ENCODE measurements around the gene WRAP53. TPM values are rescaled to one million over a fixed set of nuclear protein-coding genes. Genes with fewer than 3 reads are reported as not detected.

The WRAP53 gene
- polyA plus RNA-seq, 3 donors, result 6.3 to 9.8 (median 9.1) TPM

GRCh38 chr17:7703584-7704479 is 15.6 kb downstream of the WRAP53 start:
- Mint-ChIP-seq H3K36me3 (peaks cover 40 to 46% of the 10 kb centered on the region in 2 donors), H3K4me1 (peaks cover 9% of the 10 kb centered on the region), H3K27me3 (ENCODE audit: low read depth in 3 of 3) (peaks cover 48 to 58% (median 49%) of the 10 kb centered on the region in 3 donors), H3K4me3 (peak overlapping the region in 1 of 2 donors; percentile 76), H3K9me3 (peaks cover 0 to 11% (median 6%) of the 10 kb centered on the region in 7 donors), H3K27ac (peak overlapping the region in 2 of 7 donors; percentile 2 to 73)
- Histone ChIP-seq H2AFZ (ENCODE audit: insufficient read depth, low read depth, low read length, poor library complexity, severe bottlenecking) (no peak overlapping the region), H3K9ac (ENCODE audit: insufficient read depth, low read length, poor library complexity, severe bottlenecking) (no peak overlapping the region), H3K4me1 (ENCODE audit: control insufficient read depth in 1 of 2, insufficient read depth in 2 of 2, low read length in 2 of 2) (peaks cover 0 to 9% of the 10 kb centered on the region in 2 donors), H3K79me2 (ENCODE audit: insufficient read depth, low read length) (no peaks in the 10 kb centered on the region), H3K27ac (ENCODE audit: low read depth in 1 of 2, low read length in 2 of 2) (no peak overlapping the region), H3K4me3 (replicated peaks in 1 of 3; ENCODE audit: low read depth in 2 of 3, low read length in 3 of 3) (no peak overlapping the region), H3K9me3 (replicated peaks in 1 of 2; ENCODE audit: control insufficient read depth in 1 of 2, insufficient read depth in 1 of 2, low read length in 2 of 2) (peaks cover 0 to 12% of the 10 kb centered on the region in 2 donors), H3K27me3 (ENCODE audit: control insufficient read depth in 2 of 2, insufficient read depth in 2 of 2, low read length in 2 of 2) (peaks cover 25 to 45% of the 10 kb centered on the region in 2 donors), H3K36me3 (replicated peaks in 1 of 2; ENCODE audit: control insufficient read depth in 1 of 2, insufficient read depth in 2 of 2, low read length in 2 of 2) (peaks cover 7 to 29% of the 10 kb centered on the region in 2 donors), H4K20me1 (ENCODE audit: insufficient read depth, low read length) (no peaks in the 10 kb centered on the region), H3K4me2 (replicated peaks; ENCODE audit: extremely low read depth, low read length, poor library complexity, severe bottlenecking) (no peak overlapping the region)
- 70% methylated on average over 4 of the region's 24 CpGs for WGBS (ENCODE audit: insufficient coverage)
- intact Hi-C loops (cut with micrococcal nuclease), result no loop called here
- no peak for DNase-seq
- no peak for TF ChIP-seq CTCF (IDR thresholded peaks at IDR 0.05)

- WGBS (ENCODE audit: insufficient coverage), result 4% methylated on average over 27 of the region's 45 CpGs
- Histone ChIP-seq H3K27me3 (ENCODE audit: control insufficient read depth in 2 of 2, insufficient read depth in 2 of 2, low read length in 2 of 2) (peaks cover 25 to 45% of the 10 kb centered on the region in 2 donors), H3K4me1 (ENCODE audit: control insufficient read depth in 1 of 2, insufficient read depth in 2 of 2, low read length in 2 of 2) (peaks cover 0 to 9% of the 10 kb centered on the region in 2 donors), H2AFZ (ENCODE audit: insufficient read depth, low read depth, low read length, poor library complexity, severe bottlenecking) (no peak within 1 kb of the TSS), H3K9ac (ENCODE audit: insufficient read depth, low read length, poor library complexity, severe bottlenecking) (no peak within 1 kb of the TSS), H3K4me2 (replicated peaks; ENCODE audit: extremely low read depth, low read length, poor library complexity, severe bottlenecking) (peak within 1 kb of the TSS; percentile 34), H4K20me1 (ENCODE audit: insufficient read depth, low read length) (no peaks in the 10 kb centered on the region), H3K79me2 (ENCODE audit: insufficient read depth, low read length) (no peaks in the 10 kb centered on the region), H3K9me3 (replicated peaks in 1 of 2; ENCODE audit: control insufficient read depth in 1 of 2, insufficient read depth in 1 of 2, low read length in 2 of 2) (peaks cover 0 to 12% of the 10 kb centered on the region in 2 donors), H3K4me3 (replicated peaks in 1 of 3; ENCODE audit: low read depth in 2 of 3, low read length in 3 of 3) (no peak within 1 kb of the TSS), H3K27ac (ENCODE audit: low read depth in 1 of 2, low read length in 2 of 2) (no peak within 1 kb of the TSS), H3K36me3 (replicated peaks in 1 of 2; ENCODE audit: control insufficient read depth in 1 of 2, insufficient read depth in 2 of 2, low read length in 2 of 2) (peaks cover 7 to 29% of the 10 kb centered on the region in 2 donors)
- no peak for TF ChIP-seq CTCF (IDR thresholded peaks at IDR 0.05)
- Mint-ChIP-seq H3K36me3 (peaks cover 40 to 46% of the 10 kb centered on the region in 2 donors), H3K9me3 (peaks cover 0 to 11% (median 6%) of the 10 kb centered on the region in 7 donors), H3K27me3 (ENCODE audit: low read depth in 3 of 3) (peaks cover 49 to 58% (median 49%) of the 10 kb centered on the region in 3 donors), H3K4me1 (peaks cover 9% of the 10 kb centered on the region), H3K27ac (peak within 1 kb of the TSS in 5 of 7 donors; percentile 2 to 72 (median 46)), H3K4me3 (peak within 1 kb of the TSS in 1 of 2 donors; percentile 76)
- DNase-seq, result peak in 1 of 3 donors; percentile 3
- intact Hi-C loops (cut with micrococcal nuclease), result no loop called here
These were observed 16.5 kb downstream of the WRAP53 start, which contains the start of gene EFNB3 for GRCh38 chr17:7704601-7705268. Gene EFNB3, plus strand, starts transcription at chr17:7705202. Its CDS starts 397 bp downstream, at chr17:7705599.

Measured in CD14-positive monocyte (primary cell).